Astrocyte of the spinal cord (primary cell): ENCODE measurements around the gene BBS2.
A peak's percentile ranks its signal among the peaks of the same experiment; 100 is the strongest.

Experiments
- DNase-seq: peaks from one replicate; pipeline ENCODE4 v3.0.0; 2011; ENCODE audit warnings: low read depth, low spot score
- H3K4me3 ChIP-seq: 2 replicates; pipeline ENCODE4 v1.5.1; 2011; ENCODE audit warnings: low read depth, mild to moderate bottlenecking, low read length, moderate library complexity
- in situ Hi-C: cut with HindIII; loops from 2 replicates; pipeline ENCODE4 v1.10.0; 2017; ENCODE audit warnings: low sequenced_read_pairs
- TF ChIP-seq, protein P1 (sequence below): IDR thresholded peaks from 2 replicates; pipeline ENCODE4 v1.5.1; 2012; ENCODE audit warnings: low read depth, mild to moderate bottlenecking, low read length, inconsistent platforms

Gene BBS2

GRCh38 chr16:56530872-56531271 is 11.0 kb upstream of the BBS2 start:
- H3K4me3 ChIP-seq = no peak overlapping the region
- DNase-seq = no peak
- TF ChIP-seq, protein P1, sequence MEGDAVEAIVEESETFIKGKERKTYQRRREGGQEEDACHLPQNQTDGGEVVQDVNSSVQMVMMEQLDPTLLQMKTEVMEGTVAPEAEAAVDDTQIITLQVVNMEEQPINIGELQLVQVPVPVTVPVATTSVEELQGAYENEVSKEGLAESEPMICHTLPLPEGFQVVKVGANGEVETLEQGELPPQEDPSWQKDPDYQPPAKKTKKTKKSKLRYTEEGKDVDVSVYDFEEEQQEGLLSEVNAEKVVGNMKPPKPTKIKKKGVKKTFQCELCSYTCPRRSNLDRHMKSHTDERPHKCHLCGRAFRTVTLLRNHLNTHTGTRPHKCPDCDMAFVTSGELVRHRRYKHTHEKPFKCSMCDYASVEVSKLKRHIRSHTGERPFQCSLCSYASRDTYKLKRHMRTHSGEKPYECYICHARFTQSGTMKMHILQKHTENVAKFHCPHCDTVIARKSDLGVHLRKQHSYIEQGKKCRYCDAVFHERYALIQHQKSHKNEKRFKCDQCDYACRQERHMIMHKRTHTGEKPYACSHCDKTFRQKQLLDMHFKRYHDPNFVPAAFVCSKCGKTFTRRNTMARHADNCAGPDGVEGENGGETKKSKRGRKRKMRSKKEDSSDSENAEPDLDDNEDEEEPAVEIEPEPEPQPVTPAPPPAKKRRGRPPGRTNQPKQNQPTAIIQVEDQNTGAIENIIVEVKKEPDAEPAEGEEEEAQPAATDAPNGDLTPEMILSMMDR = no peak
- in situ Hi-C loops = no loop called here

DNA sequence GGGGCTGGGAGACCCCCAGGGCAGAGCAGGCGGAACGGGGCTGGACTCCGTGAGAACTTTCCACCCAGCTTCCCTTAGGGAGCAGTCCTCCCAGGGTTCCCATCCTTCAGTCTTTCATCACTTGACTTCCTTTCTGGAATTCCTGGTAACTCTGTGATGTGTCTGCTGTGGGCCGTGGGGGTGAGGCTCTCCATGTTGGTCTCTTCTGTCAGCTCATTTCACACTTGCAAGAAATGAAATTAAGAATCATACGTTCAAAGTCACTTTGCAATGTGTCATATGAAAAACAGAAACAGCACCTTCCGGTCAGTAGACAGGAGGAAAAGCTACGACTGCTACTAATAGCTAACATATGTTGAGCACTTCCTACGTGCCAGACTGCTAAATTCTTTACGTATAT is 5.4 kb upstream of the BBS2 start:
- TF ChIP-seq, protein P1 = no peak
- in situ Hi-C loops = no loop called here
- H3K4me3 ChIP-seq = no peak overlapping the region
- DNase-seq = no peak

GRCh38 chr16:56520251-56520577 is 390 bp upstream of the BBS2 start:
- TF ChIP-seq, protein P1 = no peak
- no peak for DNase-seq
- H3K4me3 ChIP-seq = peak overlapping the region; percentile 88
- in situ Hi-C loops = no loop called here

DNA sequence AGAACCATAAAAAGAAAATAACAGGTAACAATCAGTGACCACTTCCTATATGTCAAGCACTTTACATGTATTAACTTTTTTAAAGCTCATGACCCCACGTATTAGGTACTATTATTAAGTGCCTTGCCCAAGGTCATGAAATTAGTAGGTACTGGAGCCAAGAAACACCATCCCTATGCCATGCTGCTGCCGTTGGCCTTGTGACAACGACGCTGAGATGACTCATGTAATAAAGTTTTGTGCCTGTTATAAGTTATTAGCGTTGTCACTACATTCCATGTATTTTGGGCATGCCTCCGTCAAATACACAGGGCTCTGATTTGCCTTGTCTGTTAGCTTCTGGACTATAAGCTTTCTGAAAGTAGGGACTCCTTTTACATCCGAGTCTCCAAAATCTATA is 1.4 kb downstream of the BBS2 start:
- in situ Hi-C loops = no loop called here
- TF ChIP-seq, protein P1 = no peak
- no peak for DNase-seq
- H3K4me3 ChIP-seq = no peak overlapping the region

GRCh38 chr16:56517206-56517605 is 2.6 kb downstream of the BBS2 start:
- TF ChIP-seq, protein P1 = no peak
- in situ Hi-C loops = no loop called here
- no peak for DNase-seq
- H3K4me3 ChIP-seq = no peak overlapping the region

DNA sequence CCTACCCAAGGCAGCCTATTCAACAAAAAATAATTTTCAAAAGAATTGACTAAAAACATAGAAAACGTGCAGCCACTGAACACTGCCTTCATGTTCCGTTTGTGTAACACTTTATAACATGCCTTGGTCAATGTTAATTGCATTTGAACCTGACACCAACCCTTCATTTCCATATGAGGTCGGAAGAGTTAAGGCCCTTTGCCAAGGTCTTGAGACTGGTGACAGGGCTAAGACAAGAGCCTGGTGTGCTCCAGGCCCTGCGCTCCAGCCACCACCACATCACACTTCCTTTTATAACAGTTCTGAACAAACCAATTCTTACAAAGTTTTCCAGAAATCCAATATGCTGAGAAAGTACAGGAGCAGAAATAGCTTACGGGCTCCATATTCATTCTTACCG is 4.2 kb downstream of the BBS2 start:
- TF ChIP-seq, protein P1 = no peak

DNA sequence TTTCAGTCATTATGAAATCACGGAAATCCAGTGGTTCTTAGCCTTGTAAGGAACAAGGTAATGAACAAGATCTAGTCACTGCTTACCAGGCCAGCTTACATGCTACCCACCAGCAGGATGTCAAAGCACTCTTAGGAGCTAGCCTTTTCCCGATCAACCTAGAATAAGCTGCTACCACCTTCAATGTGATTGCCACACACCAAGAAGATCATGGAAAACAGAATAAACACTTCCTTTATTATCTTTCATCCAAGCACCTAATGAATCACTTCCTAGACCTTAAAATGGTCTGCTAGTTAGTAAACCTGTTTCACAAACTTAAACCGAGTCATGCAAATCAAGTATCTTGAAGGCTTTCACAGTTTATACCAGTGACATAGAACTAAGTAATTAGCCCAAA is 5.0 kb downstream of the BBS2 start:
- TF ChIP-seq, protein P1 = no peak
- DNase-seq = no peak
- H3K4me3 ChIP-seq = no peak overlapping the region
- in situ Hi-C loops = no loop called here

More for the DNA sequence above, 4.2 kb downstream of the BBS2 start:
- in situ Hi-C loops = no loop called here
- DNase-seq = no peak
- no peak overlapping the region for H3K4me3 ChIP-seq
